Measurements from ENCODE around the gene MGAT4A. TPM values are rescaled to one million over a fixed set of nuclear protein-coding genes. Genes with fewer than 3 reads are reported as not detected.

The MGAT4A gene
- total RNA-seq, 4 donors from 2014 or later: 20.4 to 59.6 (median 39.8) TPM

- TF ChIP-seq CTCF (IDR thresholded peaks at IDR 0.05) (no peak), POLR2A (IDR thresholded peaks at IDR 0.05) (no peak)
- no peak overlapping the region for H3K27ac ChIP-seq
- no peak overlapping the region for H3K4me3 ChIP-seq (replicated peaks in 1 of 3)
- no peaks in the 10 kb centered on the region for H3K9me3 ChIP-seq
- intact Hi-C loops (cut with DNase I): no loop called here
- WGBS, 2 donors: 89 to 96% methylated on average over 5 of the region's 5 CpGs
- no peaks in the 10 kb centered on the region for H3K36me3 ChIP-seq
- DNase-seq: no peak
- H3K4me1 ChIP-seq: no peaks in the 10 kb centered on the region
- no peaks in the 10 kb centered on the region for H3K27me3 ChIP-seq
Measured at GRCh38 chr2:98716786-98717185, 14.1 kb downstream of the MGAT4A start.

GRCh38 chr2:98715812-98716451 lies 15.0 kb downstream of the MGAT4A start:
- intact Hi-C loops (cut with DNase I): no loop called here
- H3K36me3 ChIP-seq: no peaks in the 10 kb centered on the region

GRCh38 chr2:98713332-98714015 lies 17.5 kb downstream of the MGAT4A start:
- DNase-seq: no peak
- TF ChIP-seq CTCF (IDR thresholded peaks at IDR 0.05) (no peak), POLR2A (IDR thresholded peaks at IDR 0.05) (no peak)
- H3K27me3 ChIP-seq: no peaks in the 10 kb centered on the region
- intact Hi-C loops (cut with DNase I): no loop called here
- peaks cover 13 to 15% of the 10 kb centered on the region in 2 donors for H3K4me1 ChIP-seq
- H3K27ac ChIP-seq: no peak overlapping the region
- 82 to 89% methylated on average over 4 of the region's 4 CpGs for WGBS, 2 donors
- H3K36me3 ChIP-seq: no peaks in the 10 kb centered on the region
- H3K9me3 ChIP-seq: no peaks in the 10 kb centered on the region
- no peak overlapping the region for H3K4me3 ChIP-seq (replicated peaks in 1 of 3)

More at GRCh38 chr2:98715812-98716451, 15.0 kb downstream of the MGAT4A start:
- Histone ChIP-seq H3K4me3 (replicated peaks in 1 of 3) (no peak overlapping the region), H3K27ac (no peak overlapping the region), H3K4me1 (no peaks in the 10 kb centered on the region), H3K27me3 (no peaks in the 10 kb centered on the region), H3K9me3 (no peaks in the 10 kb centered on the region)
- DNase-seq: no peak
- WGBS, 2 donors: 91 to 97% methylated on average over 9 of the region's 9 CpGs
- TF ChIP-seq CTCF (IDR thresholded peaks at IDR 0.05): no peak
- no peak for TF ChIP-seq POLR2A (IDR thresholded peaks at IDR 0.05)

GRCh38 chr2:98712145-98712544 lies 18.8 kb downstream of the MGAT4A start:
- no peak overlapping the region for H3K4me3 ChIP-seq (replicated peaks in 1 of 3)
- no peak for DNase-seq
- no peak for TF ChIP-seq POLR2A (IDR thresholded peaks at IDR 0.05)
- no peak for TF ChIP-seq CTCF (IDR thresholded peaks at IDR 0.05)
- intact Hi-C loops (cut with DNase I): no loop called here
- H3K27ac ChIP-seq: no peak overlapping the region
- H3K27me3 ChIP-seq: no peaks in the 10 kb centered on the region
- H3K36me3 ChIP-seq: no peaks in the 10 kb centered on the region
- H3K9me3 ChIP-seq: no peaks in the 10 kb centered on the region
- peaks cover 18 to 23% of the 10 kb centered on the region in 2 donors for H3K4me1 ChIP-seq
- 94 to 96% methylated on average over 3 of the region's 3 CpGs for WGBS, 2 donors

GRCh38 chr2:98711506-98711905 lies 19.4 kb downstream of the MGAT4A start:
- H3K27ac ChIP-seq: no peak overlapping the region
- intact Hi-C loops (cut with DNase I): no loop called here
- H3K4me3 ChIP-seq (replicated peaks in 1 of 3): no peak overlapping the region
- H3K9me3 ChIP-seq: no peaks in the 10 kb centered on the region
- H3K27me3 ChIP-seq: no peaks in the 10 kb centered on the region
- no peak for DNase-seq
- WGBS, 2 donors: 90 to 94% methylated on average over 3 of the region's 3 CpGs
- H3K36me3 ChIP-seq: no peaks in the 10 kb centered on the region
- H3K4me1 ChIP-seq: peaks cover 18 to 27% of the 10 kb centered on the region in 2 donors
- TF ChIP-seq POLR2A (IDR thresholded peaks at IDR 0.05) (no peak), CTCF (IDR thresholded peaks at IDR 0.05) (no peak)
